ENCODE data around the gene OBSCN. TPM values are rescaled to one million over a fixed set of nuclear protein-coding genes. Genes with fewer than 3 reads are reported as not detected.
A peak's percentile ranks its signal among the peaks of the same experiment; 100 is the strongest.

The OBSCN gene
- total RNA-seq, 2 experiments from 2014 or later, result 29.5 to 45.2 TPM

- Histone ChIP-seq H3K4me2 (ENCODE audit: low read length) (peak overlapping the region; percentile 56), H3K4me3 (ENCODE audit: low read depth, low read length, poor library complexity, severe bottlenecking) (peak overlapping the region; percentile 52), H3K9me2 (ENCODE audit: insufficient read depth, low read length) (no peaks in the 10 kb centered on the region), H3K27ac (ENCODE audit: low read depth, low read length, poor library complexity, severe bottlenecking) (no peak overlapping the region), H4K20me1 (ENCODE audit: insufficient read depth, low read length) (no peaks in the 10 kb centered on the region), H2AFZ (ENCODE audit: low read length) (peak overlapping the region; percentile 15; the same call in 1 of the 2 replicates), H3K9me3 (ENCODE audit: low read length) (no peaks in the 10 kb centered on the region), H3K79me2 (ENCODE audit: insufficient read depth, low read depth, low read length) (no peaks in the 10 kb centered on the region), H3K4me1 (ENCODE audit: insufficient read depth, low read length, poor library complexity, severe bottlenecking) (peaks cover 13% of the 10 kb centered on the region), H3K36me3 (ENCODE audit: insufficient read depth, low read length) (no peaks in the 10 kb centered on the region)
- TF ChIP-seq EZH2phosphoT487 (IDR thresholded peaks at IDR 0.05; ENCODE audit: borderline replicate concordance, low read depth, low read length) (no peak), CTCF (conservative IDR thresholded peaks at IDR 0.05; ENCODE audit: low read length) (no peak)
- no TSS peak for BruUV-seq (replicated peaks)
- ChIA-PET POLR2A (interaction anchor here (0.6 kb wide), 1 partner anchor 154 kb away, joined by 3 read pairs; no protein-coding TSS in a partner anchor), CTCF (ENCODE audit: unreplicated experiment) (interaction anchor here (0.6 kb wide), 1 partner anchor 125 kb away, joined by 3 read pairs; no protein-coding TSS in a partner anchor)
- DNase-seq (ENCODE audit: low spot score), result peak; percentile 81
- intact Hi-C loops (cut with micrococcal nuclease; ENCODE audit: unreplicated experiment), result loop anchor here (10.0 kb wide), 1 partner anchor 141 kb away; no protein-coding TSS in a partner anchor
Measured at GRCh38 chr1:228275430-228276173, 67.8 kb downstream of the OBSCN start.

- no TSS peak for BruUV-seq (replicated peaks)
- POLR2A ChIA-PET, result no interaction called here
- peak overlapping the region; percentile 52 for H3K4me3 ChIP-seq (ENCODE audit: low read depth, low read length, poor library complexity, severe bottlenecking)
- intact Hi-C loops (cut with micrococcal nuclease; ENCODE audit: unreplicated experiment), result loop anchor here (10.0 kb wide), 1 partner anchor 142 kb away; no protein-coding TSS in a partner anchor
- no peaks in the 10 kb centered on the region for H4K20me1 ChIP-seq (ENCODE audit: insufficient read depth, low read length)
- peaks cover 13% of the 10 kb centered on the region for H3K4me1 ChIP-seq (ENCODE audit: insufficient read depth, low read length, poor library complexity, severe bottlenecking)
- no peaks in the 10 kb centered on the region for H3K9me3 ChIP-seq (ENCODE audit: low read length)
- H3K79me2 ChIP-seq (ENCODE audit: insufficient read depth, low read depth, low read length), result no peaks in the 10 kb centered on the region
- no peak for DNase-seq (ENCODE audit: low spot score)
- peak overlapping the region; percentile 21; the same call in 1 of the 2 replicates for H2AFZ ChIP-seq (ENCODE audit: low read length)
- no peaks in the 10 kb centered on the region for H3K36me3 ChIP-seq (ENCODE audit: insufficient read depth, low read length)
- H3K9me2 ChIP-seq (ENCODE audit: insufficient read depth, low read length), result no peaks in the 10 kb centered on the region
- no peak overlapping the region for H3K27ac ChIP-seq (ENCODE audit: low read depth, low read length, poor library complexity, severe bottlenecking)
- H3K4me2 ChIP-seq (ENCODE audit: low read length), result peak overlapping the region; percentile 56
- TF ChIP-seq EZH2phosphoT487 (IDR thresholded peaks at IDR 0.05; ENCODE audit: borderline replicate concordance, low read depth, low read length) (no peak), CTCF (conservative IDR thresholded peaks at IDR 0.05; ENCODE audit: low read length) (no peak)
- CTCF ChIA-PET (ENCODE audit: unreplicated experiment), result interaction anchor here (0.6 kb wide), 1 partner anchor 125 kb away, joined by 3 read pairs; no protein-coding TSS in a partner anchor
Measured at GRCh38 chr1:228276174-228276831, 68.5 kb downstream of the OBSCN start.

All from OCI-LY7 (cell line).